ENCODE results near the gene MST1R. TPM values are rescaled to one million over a fixed set of nuclear protein-coding genes. Genes with fewer than 3 reads are reported as not detected.
"Not testable (repeated sequence)": the region's sequence is repeated elsewhere in the genome, so short reads cannot be mapped to it uniquely, and the experiment has no call there.

MST1R gene
- total and polyA plus RNA-seq, 2 donors, result 8.9 to 25.3 TPM

DNA sequence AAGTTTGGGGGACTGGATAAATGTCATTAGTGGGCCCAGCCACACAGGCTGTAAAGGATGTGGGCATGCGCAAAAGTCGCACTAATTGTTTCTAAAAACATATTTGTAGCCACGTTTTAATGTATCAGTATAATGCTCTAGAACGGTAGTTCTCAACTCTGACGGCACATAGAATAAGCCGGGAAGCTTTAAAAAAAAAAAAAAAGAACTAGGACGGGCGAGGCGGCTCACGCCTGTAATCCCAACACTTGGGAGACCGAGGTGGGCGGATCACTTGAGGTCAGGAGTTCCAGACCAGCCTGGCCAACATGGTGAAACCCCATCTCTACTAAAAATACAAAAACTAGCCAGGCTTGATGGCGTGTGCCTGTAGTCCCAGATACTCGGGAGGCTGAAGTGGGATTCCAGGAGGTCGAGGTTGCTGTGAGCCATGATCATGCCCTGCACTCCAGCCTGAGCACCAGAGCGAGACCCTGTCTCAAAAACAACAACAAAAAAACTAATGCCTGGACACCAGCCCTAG is 26.6 kb upstream of the MST1R start:
- peaks cover 8 to 20% of the 10 kb centered on the region in 2 donors for H3K4me1 ChIP-seq (ENCODE audit: control insufficient read depth in 2 of 2, insufficient read depth in 2 of 2, low read length in 2 of 2)
- no peak for DNase-seq (ENCODE audit: low read depth in 6 of 9, low spot score in 9 of 9)
- no peaks in the 10 kb centered on the region for H3K27me3 ChIP-seq (ENCODE audit: control insufficient read depth in 2 of 2, insufficient read depth in 1 of 2, low read length in 1 of 2)
- H3K4me3 ChIP-seq (ENCODE audit: low read length in 2 of 2), result peak overlapping the region; percentile 93 to 98
- no peaks in the 10 kb centered on the region for H3K9me3 ChIP-seq (ENCODE audit: control insufficient read depth in 2 of 2, insufficient read depth in 1 of 2, low read length in 1 of 2)
- H3K36me3 ChIP-seq (ENCODE audit: control insufficient read depth in 2 of 2, insufficient read depth in 2 of 2, low read length in 1 of 2), result no peaks in the 10 kb centered on the region
- H3K27ac ChIP-seq (ENCODE audit: low read depth in 1 of 2, low read length in 1 of 2), result peak overlapping the region in 1 of 2 donors; percentile 78
- 89% methylated on average over 16 of the region's 16 CpGs for WGBS

- peak in 6 of 9 donors; percentile 56 to 81 (median 71) for DNase-seq (ENCODE audit: low read depth in 6 of 9, low spot score in 9 of 9)
- Histone ChIP-seq H3K27me3 (ENCODE audit: control insufficient read depth in 2 of 2, insufficient read depth in 1 of 2, low read length in 1 of 2) (no peaks in the 10 kb centered on the region), H3K27ac (ENCODE audit: low read depth in 1 of 2, low read length in 1 of 2) (peak within 1 kb of the TSS; percentile 51 to 78), H3K9me3 (ENCODE audit: control insufficient read depth in 2 of 2, insufficient read depth in 1 of 2, low read length in 1 of 2) (no peaks in the 10 kb centered on the region), H3K36me3 (ENCODE audit: control insufficient read depth in 2 of 2, insufficient read depth in 2 of 2, low read length in 1 of 2) (no peaks in the 10 kb centered on the region), H3K4me1 (ENCODE audit: control insufficient read depth in 2 of 2, insufficient read depth in 2 of 2, low read length in 2 of 2) (peaks cover 8 to 20% of the 10 kb centered on the region in 2 donors), H3K4me3 (ENCODE audit: low read length in 2 of 2) (peak within 1 kb of the TSS; percentile 93 to 98)
- WGBS, result 5% methylated on average over 56 of the region's 56 CpGs
Observed at GRCh38 chr3:49929291-49930167, 25.9 kb upstream of the MST1R start, which contains the start of gene MON1A. Gene MON1A, minus strand, starts transcription at chr3:49929811. Its CDS starts 16,465 bp downstream, at chr3:49913346.

DNA sequence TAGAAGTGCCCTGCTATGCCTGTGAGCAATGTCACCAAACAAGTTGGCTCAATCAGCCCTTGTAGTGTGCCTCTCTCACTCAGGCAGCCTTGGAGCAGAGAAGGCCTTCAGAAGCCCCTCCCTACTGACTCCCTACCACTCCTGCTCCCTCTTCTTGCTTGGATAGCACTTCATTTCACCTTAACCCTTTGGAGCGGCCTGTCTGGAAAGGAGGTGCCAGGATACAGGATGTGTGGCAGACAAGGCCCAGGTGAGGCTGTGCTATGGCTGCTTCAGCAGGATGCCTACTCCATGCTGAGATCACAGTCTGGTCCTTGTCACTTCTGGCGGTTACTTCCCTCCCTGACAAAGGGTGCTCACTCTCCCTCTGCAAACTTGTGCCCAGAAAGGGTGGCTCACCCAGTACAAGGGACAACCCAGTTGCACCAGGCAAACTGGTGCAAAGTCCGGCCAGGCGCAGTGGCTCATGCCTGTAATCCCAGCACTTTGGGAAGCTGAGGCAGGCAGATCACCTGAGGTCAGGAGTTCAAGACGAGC is 24.9 kb upstream of the MST1R start:
- H3K4me1 ChIP-seq (ENCODE audit: control insufficient read depth in 2 of 2, insufficient read depth in 2 of 2, low read length in 2 of 2), result peaks cover 8 to 20% of the 10 kb centered on the region in 2 donors
- H3K4me3 ChIP-seq (ENCODE audit: low read length in 2 of 2), result no peak overlapping the region
- H3K9me3 ChIP-seq (ENCODE audit: control insufficient read depth in 2 of 2, insufficient read depth in 1 of 2, low read length in 1 of 2), result no peaks in the 10 kb centered on the region
- H3K27me3 ChIP-seq (ENCODE audit: control insufficient read depth in 2 of 2, insufficient read depth in 1 of 2, low read length in 1 of 2), result no peaks in the 10 kb centered on the region
- H3K27ac ChIP-seq (ENCODE audit: low read depth in 1 of 2, low read length in 1 of 2), result no peak overlapping the region
- H3K36me3 ChIP-seq (ENCODE audit: control insufficient read depth in 2 of 2, insufficient read depth in 2 of 2, low read length in 1 of 2), result no peaks in the 10 kb centered on the region
- peak in 1 of 9 donors; percentile 21 for DNase-seq (ENCODE audit: low read depth in 6 of 9, low spot score in 9 of 9)
- 95% methylated on average over 5 of the region's 5 CpGs for WGBS

DNA sequence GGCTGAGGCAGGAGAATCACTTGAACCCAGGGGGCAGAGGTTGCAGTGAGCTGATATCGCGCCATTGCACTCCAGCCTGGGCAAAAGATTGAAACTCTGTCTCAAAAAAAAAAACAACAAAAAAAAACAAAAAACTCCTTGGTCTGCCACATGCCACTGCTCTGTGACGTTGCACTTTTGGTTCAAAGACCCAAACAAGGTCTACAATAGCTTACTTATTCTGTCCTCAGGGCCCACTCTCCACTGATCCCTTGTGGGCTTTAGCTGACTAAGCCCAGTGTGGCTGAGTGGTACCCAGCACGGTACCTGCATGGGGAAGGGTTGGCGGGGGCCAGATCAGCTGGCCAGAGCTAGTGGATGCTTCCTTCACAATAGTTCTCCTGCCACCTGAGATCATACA is 24.1 kb upstream of the MST1R start:
- Histone ChIP-seq H3K4me3 (ENCODE audit: low read length in 2 of 2) (no peak overlapping the region), H3K9me3 (ENCODE audit: control insufficient read depth in 2 of 2, insufficient read depth in 1 of 2, low read length in 1 of 2) (no peaks in the 10 kb centered on the region), H3K27me3 (ENCODE audit: control insufficient read depth in 2 of 2, insufficient read depth in 1 of 2, low read length in 1 of 2) (no peaks in the 10 kb centered on the region), H3K27ac (ENCODE audit: low read depth in 1 of 2, low read length in 1 of 2) (no peak overlapping the region), H3K36me3 (ENCODE audit: control insufficient read depth in 2 of 2, insufficient read depth in 2 of 2, low read length in 1 of 2) (no peaks in the 10 kb centered on the region), H3K4me1 (ENCODE audit: control insufficient read depth in 2 of 2, insufficient read depth in 2 of 2, low read length in 2 of 2) (peaks cover 8 to 20% of the 10 kb centered on the region in 2 donors)
- 99% methylated on average over 5 of the region's 5 CpGs for WGBS
- no peak for DNase-seq (ENCODE audit: low read depth in 6 of 9, low spot score in 9 of 9)

GRCh38 chr3:49926117-49926728 is 22.6 kb upstream of the MST1R start:
- WGBS, result 94% methylated on average over 4 of the region's 4 CpGs
- Histone ChIP-seq H3K27me3 (ENCODE audit: control insufficient read depth in 2 of 2, insufficient read depth in 1 of 2, low read length in 1 of 2) (no peaks in the 10 kb centered on the region), H3K4me1 (ENCODE audit: control insufficient read depth in 2 of 2, insufficient read depth in 2 of 2, low read length in 2 of 2) (peaks cover 8 to 20% of the 10 kb centered on the region in 2 donors), H3K4me3 (ENCODE audit: low read length in 2 of 2) (no peak overlapping the region), H3K9me3 (ENCODE audit: control insufficient read depth in 2 of 2, insufficient read depth in 1 of 2, low read length in 1 of 2) (no peaks in the 10 kb centered on the region), H3K36me3 (ENCODE audit: control insufficient read depth in 2 of 2, insufficient read depth in 2 of 2, low read length in 1 of 2) (no peaks in the 10 kb centered on the region), H3K27ac (ENCODE audit: low read depth in 1 of 2, low read length in 1 of 2) (no peak overlapping the region)
- no peak for DNase-seq (ENCODE audit: low read depth in 6 of 9, low spot score in 9 of 9)

DNA sequence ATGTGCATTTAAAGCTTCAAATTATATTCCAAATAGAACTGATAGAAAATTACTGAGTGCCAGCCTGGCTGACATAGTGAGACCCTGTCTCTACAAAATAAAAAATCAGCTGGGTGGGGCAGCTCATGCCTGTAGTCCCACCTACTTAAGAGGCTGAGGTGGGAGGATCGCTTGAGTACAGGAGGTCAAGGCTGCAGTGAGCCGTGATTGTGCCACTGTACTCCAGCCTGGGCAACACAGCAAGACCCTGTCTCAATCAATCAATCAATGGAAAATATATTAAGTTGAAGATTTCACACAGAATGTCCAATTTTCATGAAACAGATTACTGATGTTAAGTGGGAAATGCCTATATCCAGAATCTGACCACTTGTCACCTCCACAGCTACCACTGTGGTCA is 21.8 kb upstream of the MST1R start:
- H3K27me3 ChIP-seq (ENCODE audit: control insufficient read depth in 2 of 2, insufficient read depth in 1 of 2, low read length in 1 of 2), result no peaks in the 10 kb centered on the region
- H3K27ac ChIP-seq (ENCODE audit: low read depth in 1 of 2, low read length in 1 of 2), result no peak overlapping the region
- DNase-seq (ENCODE audit: low read depth in 6 of 9, low spot score in 9 of 9), result no peak
- WGBS, result 98% methylated on average over 2 of the region's 2 CpGs
- H3K4me3 ChIP-seq (ENCODE audit: low read length in 2 of 2), result no peak overlapping the region
- H3K9me3 ChIP-seq (ENCODE audit: control insufficient read depth in 2 of 2, insufficient read depth in 1 of 2, low read length in 1 of 2), result no peaks in the 10 kb centered on the region
- peaks cover 8 to 20% of the 10 kb centered on the region in 2 donors for H3K4me1 ChIP-seq (ENCODE audit: control insufficient read depth in 2 of 2, insufficient read depth in 2 of 2, low read length in 2 of 2)
- no peaks in the 10 kb centered on the region for H3K36me3 ChIP-seq (ENCODE audit: control insufficient read depth in 2 of 2, insufficient read depth in 2 of 2, low read length in 1 of 2)

GRCh38 chr3:49924683-49925082 is 21.0 kb upstream of the MST1R start:
- WGBS, result over 99% methylated on average over 2 of the region's 2 CpGs
- Histone ChIP-seq H3K4me3 (ENCODE audit: low read length in 2 of 2) (no peak overlapping the region), H3K9me3 (ENCODE audit: control insufficient read depth in 2 of 2, insufficient read depth in 1 of 2, low read length in 1 of 2) (no peaks in the 10 kb centered on the region), H3K27me3 (ENCODE audit: control insufficient read depth in 2 of 2, insufficient read depth in 1 of 2, low read length in 1 of 2) (no peaks in the 10 kb centered on the region), H3K27ac (ENCODE audit: low read depth in 1 of 2, low read length in 1 of 2) (no peak overlapping the region), H3K4me1 (ENCODE audit: control insufficient read depth in 2 of 2, insufficient read depth in 2 of 2, low read length in 2 of 2) (peaks cover 3 to 13% of the 10 kb centered on the region in 2 donors), H3K36me3 (ENCODE audit: control insufficient read depth in 2 of 2, insufficient read depth in 2 of 2, low read length in 1 of 2) (no peaks in the 10 kb centered on the region)
- no peak for DNase-seq (ENCODE audit: low read depth in 6 of 9, low spot score in 9 of 9)

GRCh38 chr3:49917806-49918590 is 14.3 kb upstream of the MST1R start:
- not testable (repeated sequence) for H3K36me3 ChIP-seq (ENCODE audit: control insufficient read depth in 2 of 2, insufficient read depth in 2 of 2, low read length in 1 of 2); H3K9me3 ChIP-seq (ENCODE audit: control insufficient read depth in 2 of 2, insufficient read depth in 1 of 2, low read length in 1 of 2); H3K4me1 ChIP-seq (ENCODE audit: control insufficient read depth in 2 of 2, insufficient read depth in 2 of 2, low read length in 2 of 2); H3K27ac ChIP-seq (ENCODE audit: low read depth in 1 of 2, low read length in 1 of 2); H3K27me3 ChIP-seq (ENCODE audit: control insufficient read depth in 2 of 2, insufficient read depth in 1 of 2, low read length in 1 of 2); DNase-seq (ENCODE audit: low read depth in 6 of 9, low spot score in 9 of 9); H3K4me3 ChIP-seq (ENCODE audit: low read length in 2 of 2)
- 92% methylated on average over 19 of the region's 19 CpGs for WGBS

Data from thymus (tissue), 11 donors.